ENCODE measurements around the gene SH3TC2.

- TF ChIP-seq CTCF (conservative IDR thresholded peaks at IDR 0.05; ENCODE audit: low read depth, low read length) (no peak), EZH2 (IDR thresholded peaks at IDR 0.05; ENCODE audit: low read length, unreplicated experiment) (no peak), EZH2phosphoT487 (IDR thresholded peaks at IDR 0.05; ENCODE audit: borderline replicate concordance, low read length) (no peak)
These were observed 37.9 kb downstream of the SH3TC2 start for GRCh38 chr5:149024943-149025342.
